Hematopoietic multipotent progenitor cell treated with erythropoietin and hydrocortisone succinate and interleukin-3 and kit ligand, for 17 days (in vitro differentiated cells): ENCODE data around the gene IRF3.
A peak's percentile ranks its signal among the peaks of the same experiment; 100 is the strongest.
"Not testable (repeated sequence)": the region's sequence is repeated elsewhere in the genome, so short reads cannot be mapped to it uniquely, and the experiment has no call there.

Experiments used
- DNase-seq: peaks from one replicate; pipeline ENCODE4 v3.0.0-alpha.2; 2015; ENCODE audit warnings: low spot score

The IRF3 gene

DNA sequence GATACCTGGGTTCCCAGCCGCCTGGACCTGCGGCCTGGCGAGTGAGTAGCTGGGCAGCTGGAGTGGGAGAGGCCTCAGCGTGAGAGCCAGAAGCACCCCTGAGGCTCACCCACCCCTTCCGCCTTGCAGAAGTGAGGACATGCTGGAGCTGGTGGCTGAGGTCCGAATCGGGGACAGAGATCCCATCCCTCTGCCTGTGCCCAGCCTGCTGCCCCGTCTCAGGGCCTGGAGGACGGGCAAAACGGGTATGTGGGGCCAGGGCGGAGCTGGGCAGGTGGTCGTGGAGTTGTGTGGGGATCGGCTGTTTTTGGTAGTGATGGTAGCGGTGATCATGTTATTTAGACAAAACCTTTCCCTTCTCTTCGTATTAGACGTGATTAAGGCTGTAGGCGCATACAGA, 19.1 kb downstream of the IRF3 start:
- DNase-seq: no peak

DNA sequence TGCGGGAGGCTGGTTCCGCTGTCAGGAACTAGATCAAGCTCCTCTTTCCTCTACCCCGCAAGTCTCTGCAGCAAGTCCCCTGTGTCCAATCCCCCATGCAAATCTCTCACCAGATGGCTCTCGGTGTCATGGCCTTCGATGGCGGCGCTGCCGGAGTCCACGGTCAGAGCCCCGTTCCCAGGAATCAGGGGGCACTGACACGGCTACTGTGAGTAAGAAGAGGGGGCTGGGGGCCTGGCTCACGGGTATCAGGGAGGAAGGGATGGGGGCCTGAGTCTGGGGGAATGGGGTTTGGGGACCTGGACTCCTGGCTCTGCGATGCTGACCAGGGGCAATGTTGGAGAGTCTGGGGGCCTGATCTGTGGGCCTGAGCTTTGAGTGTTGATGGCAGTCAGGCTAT, 19.7 kb downstream of the IRF3 start:
- DNase-seq: no peak

DNA sequence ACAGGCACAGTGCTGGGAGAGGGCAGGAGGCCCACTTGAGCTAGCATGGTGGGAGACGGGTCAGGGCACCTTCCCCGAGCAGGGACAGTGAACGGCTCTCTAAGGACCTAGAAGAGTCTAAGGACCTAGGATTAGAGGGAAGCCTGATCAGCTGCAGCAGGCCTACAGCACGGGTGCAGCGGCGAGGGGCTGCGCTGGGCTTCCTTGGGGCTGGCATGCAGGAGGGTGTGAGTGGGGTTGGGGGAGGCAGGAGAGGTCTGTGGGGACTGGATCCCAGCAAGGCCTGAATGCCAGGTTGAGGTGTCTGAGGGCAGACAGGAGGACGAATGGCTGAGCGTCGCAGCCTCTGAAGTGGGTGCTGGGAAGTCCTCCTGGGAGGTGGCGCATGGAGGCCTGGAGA, 20.1 kb downstream of the IRF3 start:
- no peak for DNase-seq

DNA sequence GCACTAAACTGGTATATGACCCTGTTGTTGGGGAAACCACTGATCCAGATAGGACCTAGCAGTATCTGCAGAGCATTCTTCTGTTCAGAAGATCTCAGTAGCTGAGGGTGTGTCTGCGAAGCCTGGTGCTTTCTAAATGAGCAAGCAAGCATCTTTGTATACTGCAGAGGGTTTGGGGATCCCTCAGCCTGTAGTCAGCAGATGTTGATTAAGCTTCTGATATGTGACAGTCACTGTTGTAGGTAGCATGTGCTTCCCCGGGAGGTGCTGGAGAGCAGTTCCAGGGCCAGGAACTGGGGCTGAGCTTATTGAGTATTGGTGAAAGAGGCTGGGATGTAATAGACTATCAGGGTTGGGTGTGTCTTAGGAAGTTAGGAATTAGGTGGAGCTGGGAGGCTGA, 22.2 kb downstream of the IRF3 start:
- peak; percentile 37 for DNase-seq

DNA sequence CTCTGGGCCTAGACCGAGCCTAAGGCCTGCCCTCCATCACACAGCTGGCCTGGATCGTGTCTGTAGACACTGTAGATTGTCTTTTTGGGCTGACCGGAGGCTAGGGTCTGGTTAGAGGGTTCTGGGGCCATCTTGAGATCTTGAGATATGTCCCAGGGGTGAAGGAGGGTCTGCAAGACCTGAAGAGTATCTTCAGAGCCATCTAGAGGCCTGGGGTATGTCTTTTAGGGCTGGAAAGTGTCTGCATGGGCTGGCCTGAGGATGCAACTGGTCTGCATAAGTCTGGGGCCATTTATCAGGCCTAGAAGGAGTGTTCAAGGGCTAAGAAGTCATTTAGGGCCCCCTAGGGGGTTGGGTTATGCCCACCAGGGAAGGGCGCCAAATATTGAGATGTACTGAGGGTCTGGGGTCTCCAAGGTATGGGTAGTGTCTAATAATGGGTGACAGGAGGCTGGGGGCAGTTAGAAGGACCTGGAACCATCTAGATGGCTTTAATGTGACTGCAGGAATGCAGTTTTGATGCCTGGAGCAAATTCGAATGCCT, 23.1 kb downstream of the IRF3 start:
- no peak for DNase-seq

DNA sequence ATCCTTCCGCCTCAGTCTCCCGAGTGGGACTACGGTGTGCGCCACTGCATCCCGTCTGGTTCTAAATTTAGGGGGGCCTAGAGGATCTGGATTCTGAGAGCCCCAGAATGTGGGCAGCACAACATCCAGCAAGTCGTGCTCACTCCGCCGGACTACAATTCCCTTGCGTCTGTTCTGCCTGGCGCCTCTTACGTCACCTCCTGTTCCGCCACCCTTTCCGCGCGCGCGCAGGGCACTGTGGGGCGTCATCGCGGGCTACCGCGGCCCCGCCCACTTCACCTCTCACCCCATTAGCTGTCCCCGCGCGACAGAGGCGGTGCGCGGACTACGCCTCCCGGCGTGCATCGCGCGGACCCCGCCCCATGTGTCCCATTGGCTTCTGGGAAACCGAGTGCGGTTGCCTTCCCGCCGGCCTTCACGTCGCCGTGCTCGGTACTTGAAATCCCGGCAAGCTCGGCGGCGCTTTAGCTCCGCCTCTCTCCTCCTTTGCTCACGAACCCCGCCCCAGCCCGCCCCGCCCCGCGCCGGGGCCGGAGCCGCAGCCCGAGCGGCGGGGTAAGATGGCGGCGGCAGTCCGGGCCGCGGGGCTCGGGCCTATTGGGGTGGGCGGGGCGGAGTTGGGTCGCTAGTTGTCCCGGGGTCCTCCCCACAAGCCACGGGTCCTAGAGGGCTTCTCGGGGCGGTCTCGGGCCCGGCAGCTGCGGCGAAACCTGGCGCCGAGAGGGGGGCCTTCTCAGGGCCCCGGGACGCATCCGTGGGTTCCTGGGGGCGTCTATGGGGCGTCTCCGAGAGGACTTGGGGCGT, 23.8 kb downstream of the IRF3 start, which contains the start of gene SCAF1:
TSS of gene SCAF1 (plus strand) at position 522 of the 804 bp plus-strand sequence. CDS start 2,818 bp downstream, outside the sequence.
- peak; percentile 100 for DNase-seq

DNA sequence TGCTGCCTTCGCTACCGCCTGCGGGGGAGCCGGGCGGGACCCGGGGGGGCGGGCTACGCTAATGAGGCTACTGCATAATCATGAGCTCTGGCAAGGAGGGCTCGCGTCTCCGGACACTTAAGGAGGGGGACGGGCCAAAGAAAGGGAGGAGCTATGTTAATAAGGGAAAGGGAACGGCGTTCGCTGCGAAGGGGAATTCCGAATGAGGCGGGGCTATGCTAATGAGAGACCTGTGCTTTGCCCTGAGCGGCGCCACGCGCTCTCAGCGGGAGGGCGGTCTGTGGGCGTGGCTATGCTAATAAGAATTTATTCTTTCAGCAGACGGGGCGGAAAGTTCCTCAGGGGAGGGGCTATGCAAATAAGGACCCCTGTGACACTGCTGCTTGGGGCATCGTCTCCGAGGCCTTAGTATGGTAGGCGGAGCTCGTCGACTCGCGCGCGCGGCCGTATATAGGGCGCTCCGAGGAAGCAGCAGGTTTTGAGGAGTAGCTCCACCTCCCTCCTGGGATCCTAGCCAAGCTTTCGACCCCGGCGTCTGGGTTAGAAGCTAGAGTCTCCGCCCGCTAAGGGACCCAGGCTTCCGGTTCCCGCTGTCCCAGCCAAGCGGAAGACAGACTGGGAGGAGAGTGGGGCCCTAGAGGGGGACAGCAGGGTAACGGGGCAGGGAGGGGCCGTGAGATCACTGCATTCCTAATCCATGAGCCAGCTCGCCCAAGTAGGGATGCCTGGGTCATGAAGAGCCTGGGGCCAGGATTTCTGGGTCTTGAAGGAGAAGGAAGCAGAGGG, 25.4 kb downstream of the IRF3 start, which contains the start of gene RRAS:
TSS of gene RRAS (minus strand) at position 31 of the 786 bp plus-strand sequence. CDS start 45 bp downstream, outside the sequence.
- peak; percentile 100 for DNase-seq

DNA sequence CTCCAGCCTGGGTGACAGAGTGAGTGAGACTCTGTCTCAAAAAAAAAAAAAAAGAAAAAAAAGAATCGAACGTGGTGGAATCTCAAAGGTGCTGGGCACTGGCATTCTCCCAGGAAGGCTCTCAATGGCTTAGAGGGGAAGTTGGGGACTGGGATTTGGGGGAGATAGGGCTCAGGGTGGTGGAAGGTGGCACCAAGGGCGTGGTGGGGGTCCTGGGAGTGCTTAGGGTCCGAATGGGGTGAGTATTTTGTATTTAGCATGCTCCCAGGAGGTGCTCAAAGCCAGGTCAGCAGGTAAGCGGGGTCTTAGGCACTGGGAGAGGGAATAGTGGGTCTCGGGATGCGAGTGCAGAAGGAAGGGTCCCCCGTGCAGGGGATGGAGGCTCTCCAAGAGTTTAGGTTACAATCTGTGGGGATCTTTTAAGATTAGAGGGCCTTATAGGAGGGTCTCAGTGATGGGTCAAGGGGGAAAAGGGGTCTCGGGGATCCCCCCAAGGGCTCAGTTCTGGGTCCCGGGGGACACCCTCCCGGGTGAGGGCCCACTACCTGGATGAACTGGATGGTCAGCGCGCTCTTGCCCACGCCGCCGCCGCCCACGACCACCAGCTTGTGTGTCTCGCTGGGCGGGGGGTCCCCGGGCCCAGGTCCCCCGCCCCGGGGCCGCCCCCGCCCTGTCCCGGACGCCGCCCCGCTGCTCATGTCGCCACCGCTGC, 26.1 kb downstream of the IRF3 start:
- DNase-seq: no peak

DNA sequence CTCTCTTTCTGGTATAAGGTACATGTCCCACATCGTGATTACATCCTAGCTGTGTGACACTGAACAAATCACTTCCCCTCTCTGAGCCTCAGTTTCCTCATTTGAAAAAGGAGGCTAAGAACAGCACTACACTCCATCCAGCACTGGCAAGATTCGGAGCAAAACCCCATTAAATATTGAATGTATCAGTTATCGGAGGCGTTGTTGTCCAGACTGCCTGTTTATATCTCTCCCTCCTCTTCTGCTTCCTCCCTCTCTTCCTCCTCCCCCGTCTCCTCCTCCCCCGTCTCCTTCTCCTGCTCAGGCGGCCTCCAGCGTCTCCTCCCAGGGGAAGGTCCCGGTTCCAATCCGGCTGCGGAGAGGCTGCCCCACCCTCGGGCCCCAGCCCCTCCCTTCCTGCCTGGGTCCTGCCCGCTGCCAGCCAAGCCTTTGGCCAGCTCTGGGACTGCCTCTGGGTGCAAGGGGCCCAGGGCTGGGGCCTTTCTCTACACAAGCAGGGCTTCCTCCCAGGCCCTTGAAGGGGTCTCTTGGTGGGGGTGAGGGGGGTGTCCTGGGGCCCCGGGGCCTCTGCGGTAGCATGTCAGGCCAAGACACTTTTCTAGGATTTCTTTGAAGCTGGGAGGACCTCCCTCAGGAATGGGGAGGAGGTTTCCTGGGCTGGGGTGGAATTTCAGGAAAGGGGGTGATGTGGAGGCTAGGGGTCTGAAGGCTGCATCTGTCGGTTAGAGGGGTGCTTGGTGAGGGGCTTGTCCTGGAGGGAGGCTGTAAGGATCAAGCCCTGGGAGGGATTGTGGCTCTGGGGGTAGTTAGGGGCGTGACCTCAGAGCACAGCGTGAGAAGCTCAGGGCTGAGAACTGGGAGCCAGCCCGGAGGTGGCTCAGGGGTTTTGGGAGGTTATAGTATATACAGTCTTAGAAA, 27.6 kb downstream of the IRF3 start:
- DNase-seq: peak; percentile 54

DNA sequence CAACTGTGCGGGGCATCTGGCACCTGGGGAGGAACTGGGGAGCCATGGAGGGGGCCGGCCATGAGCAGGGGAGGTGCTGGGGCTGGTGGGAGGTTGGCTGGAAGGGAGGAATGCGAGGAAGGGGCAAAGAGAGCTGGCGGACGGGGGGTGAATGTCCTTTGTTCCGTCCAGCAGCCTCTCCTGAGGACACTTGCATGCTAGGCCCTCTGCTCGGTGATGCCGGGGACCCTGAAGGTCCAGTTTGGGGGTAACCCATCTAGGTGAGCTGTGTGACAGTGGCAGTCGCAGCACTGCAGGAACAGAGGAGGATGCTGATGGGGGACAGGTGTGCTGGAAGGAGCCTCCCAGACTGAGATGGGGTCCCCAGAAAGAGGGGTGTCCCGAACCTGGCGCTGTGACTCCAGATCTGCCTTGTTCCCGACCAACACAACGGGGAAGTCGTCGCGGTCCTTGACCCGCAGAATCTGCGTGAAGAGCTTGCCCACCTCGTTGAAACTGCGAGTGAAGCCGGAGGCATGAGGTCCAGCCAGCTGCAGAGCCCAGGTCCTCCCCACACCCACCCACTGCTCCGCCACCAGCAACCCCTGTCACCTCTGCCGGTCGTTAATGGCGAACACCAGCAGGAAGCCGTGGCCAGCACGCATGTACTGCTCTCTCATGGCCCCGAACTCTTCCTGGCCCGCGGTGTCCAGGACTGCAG, 29.3 kb downstream of the IRF3 start:
- DNase-seq: no peak

DNA sequence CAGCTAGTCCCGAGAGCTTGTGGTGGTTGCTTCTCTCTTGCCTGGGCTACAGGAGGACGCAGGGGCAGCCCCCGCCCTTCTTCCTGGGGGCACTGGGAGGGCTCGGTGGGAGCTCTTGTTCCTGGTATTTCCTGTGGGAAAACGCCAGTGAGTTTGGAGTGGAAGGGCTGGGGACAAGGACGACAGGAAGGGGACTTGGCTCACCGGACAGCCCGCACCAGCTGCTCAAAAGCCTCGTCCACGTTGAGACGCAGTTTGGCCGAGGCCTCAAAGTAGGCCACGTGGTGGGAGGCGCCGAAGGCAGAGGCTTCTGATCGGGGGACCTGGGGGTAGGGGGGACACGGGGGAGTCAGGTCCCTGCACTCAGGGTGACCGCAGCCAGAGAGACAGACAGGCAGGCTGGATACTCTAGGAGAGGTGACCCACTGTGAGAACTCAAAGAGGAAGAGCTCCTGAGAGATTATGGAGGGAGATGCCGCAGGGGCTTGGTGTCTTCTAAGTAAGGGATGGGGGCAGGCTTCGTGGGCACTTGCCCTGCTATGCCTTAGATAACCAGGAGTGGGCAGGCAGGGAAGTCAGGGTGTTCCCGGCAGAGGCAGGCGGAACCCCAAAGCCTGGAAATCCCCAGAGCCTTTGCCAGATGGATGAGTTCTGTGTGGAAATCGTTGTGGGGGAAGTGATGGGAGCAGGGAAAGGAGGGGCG, 30.0 kb downstream of the IRF3 start:
- no peak for DNase-seq

DNA sequence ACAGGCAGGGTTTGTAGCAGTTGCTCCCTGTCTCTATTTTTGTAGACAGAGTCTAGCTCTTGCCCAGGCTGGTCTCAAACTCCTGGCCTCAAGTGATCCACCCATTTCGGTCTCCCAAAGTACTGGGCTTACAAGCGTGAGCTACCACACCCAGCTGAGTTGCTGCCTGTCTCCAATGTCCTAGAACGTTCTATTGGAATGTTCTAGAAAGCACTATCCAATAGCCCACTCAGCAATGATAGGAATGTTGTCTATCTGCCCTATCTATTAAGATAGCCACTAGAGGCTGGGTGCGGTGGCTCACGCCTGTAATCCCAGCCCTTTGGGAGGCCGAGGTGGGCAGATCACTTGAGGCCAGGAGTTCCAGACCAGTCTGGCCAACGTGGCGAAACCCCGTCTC, 32.4 kb downstream of the IRF3 start:
- DNase-seq: not testable (repeated sequence)

DNA sequence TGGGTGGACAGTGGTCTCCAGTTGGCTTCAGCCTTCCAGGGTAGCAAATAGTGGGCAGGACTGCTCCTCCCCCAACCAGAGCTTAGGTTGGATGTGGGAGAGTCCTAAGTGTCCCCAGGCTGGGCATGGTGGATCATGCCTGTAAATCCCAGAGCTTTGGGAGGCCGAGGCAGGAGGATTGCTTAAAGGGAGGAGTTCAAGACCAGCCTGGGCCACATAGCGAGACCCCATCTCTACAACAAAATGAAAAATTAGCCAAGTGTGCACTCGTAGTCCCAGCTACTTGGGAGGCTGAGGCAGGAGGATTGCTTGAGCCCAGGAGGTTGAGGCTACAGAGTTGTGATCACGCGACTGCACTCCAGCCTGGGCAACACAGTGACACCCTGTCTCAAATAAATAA, 33.1 kb downstream of the IRF3 start:
- no peak for DNase-seq

DNA sequence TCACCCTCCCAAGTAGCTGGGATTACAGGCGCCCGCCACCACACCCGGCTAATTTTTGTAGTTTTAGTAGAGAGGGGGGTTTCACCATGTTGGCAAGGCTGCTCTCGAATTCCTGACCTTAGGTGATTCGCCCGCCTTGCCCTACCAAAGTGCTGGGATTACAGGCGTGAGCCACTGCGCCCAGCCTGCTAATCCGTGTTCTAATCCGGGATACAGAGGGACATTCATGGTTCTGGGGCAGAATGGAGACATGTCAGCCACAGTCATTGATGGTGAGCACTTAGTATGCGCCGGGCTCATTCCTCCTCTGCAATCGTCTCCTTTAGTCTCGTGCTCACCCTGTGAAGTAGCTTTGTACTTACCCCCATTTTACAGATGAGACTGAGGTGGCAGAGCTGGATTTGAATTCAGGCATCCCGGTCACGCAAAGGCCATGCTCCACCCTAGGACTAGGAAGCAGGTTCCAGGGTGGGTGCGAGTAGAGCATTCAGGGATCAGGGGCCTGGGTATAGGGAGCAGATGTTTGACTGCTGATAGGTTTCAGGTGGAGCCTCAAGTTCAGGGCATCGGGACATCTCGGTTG, 34.0 kb downstream of the IRF3 start:
- no peak for DNase-seq

DNA sequence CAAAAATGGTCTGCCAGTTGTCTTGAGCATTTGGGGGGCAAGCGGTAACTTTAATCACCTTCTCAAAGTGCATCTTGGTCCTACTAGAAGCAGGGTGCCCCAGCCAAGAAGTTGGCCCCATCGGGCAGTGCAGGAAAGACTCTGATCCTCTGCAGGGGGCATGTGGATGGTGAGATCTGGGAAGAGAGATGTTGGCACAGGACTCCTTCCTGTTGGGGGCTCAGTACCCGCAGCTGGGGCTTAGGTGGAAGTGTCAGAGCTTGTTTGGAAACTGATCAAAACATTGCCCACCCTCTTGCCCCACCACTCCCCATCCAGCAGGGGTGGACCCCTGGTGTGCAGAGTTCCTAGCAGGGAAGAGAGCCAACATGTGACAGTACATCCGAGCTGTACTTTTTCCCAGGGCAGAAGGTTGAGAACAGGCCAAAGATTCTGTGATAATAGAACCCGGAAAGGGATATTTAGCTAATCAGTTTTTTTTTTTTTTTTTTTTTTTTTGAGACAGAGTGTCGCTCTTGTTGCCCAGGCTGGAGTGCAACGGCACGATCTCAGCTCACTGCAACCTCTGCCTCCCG, 34.6 kb downstream of the IRF3 start:
- no peak for DNase-seq

DNA sequence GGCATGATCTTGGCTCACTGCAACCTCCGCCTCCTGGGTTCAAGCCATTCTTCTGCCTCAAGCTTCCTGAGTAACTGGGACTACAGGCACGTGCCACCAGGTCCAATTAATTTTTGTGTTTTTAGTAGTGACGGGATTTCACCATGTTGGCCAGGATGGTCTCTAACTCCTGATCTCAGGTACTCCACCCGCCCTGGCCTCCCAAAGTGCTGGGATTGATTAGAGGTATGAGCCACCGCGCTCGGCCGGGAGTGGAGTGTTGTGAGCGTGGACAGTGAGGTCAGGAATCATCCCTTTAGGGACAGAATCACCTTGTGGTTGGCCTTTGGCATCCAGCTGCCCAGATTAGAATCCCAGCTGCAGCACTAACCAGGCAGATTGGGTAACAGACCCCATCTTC, 36.0 kb downstream of the IRF3 start:
- DNase-seq: no peak

DNA sequence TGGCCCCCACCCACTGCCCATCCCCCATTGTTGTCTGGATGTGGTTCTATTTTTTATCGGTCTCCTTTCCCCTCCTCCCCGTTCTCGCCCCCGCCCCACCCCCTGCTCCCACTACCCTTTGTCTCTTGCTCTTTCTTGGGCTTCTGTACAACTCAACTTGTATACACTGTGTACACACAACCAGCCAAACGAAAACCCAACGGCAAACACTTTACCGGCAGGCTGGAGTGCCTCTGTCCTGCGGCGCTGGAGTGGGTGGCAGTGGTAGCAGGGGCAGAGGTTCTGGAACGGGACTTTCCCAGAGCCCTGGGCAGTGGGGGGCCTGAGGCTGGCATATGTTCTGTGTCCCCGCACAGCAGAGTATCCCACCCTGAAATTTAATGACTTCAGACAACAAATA, 39.4 kb downstream of the IRF3 start:
- DNase-seq: no peak

DNA sequence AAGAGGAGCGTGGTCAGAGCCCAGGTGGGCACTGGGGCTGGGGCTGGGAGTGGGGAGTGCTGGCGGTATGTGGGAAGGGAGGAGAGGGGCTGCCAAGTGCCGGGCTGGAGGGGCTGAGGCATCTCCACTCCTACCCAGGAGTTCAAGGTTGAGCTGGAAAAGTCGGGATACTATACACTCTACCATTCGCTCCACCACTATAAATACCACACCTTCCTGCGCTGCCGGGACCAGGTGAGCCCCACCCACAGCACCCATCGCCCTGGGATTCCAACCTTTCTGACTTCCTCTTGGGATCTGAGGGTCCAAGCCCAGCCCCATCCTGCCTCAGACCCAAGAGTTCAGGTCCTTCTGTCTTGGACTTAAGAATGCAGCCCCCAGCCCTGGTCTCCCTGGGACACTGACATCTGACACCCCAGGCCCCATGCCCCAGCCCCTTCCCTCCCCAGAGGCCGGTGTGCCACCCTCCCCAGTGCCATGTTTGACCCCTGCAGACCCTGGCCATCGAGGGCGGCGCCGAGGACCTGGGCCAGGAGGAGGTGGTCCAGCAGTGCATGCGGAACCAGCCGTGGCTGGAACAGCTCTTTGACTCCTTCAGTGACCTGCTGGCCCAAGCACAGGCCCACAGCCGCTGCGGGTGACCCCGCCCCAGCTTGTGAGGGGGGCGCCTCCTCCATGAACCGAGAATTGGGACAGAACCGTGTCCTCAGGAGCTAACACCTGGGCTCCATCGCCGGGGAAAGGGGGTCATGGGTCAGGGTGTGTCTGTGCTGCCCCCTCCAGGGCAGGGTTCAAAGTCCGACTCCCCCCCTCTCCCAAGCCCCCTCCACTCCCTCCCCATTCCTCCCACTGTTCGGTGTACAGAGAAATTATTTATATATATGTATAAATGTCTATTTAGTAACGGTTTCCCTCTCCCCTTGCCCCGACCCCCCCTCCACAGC, 40.4 kb downstream of the IRF3 start:
- no peak for DNase-seq
